Liver (tissue), 9 donors: ENCODE measurements around the gene DLGAP5. TPM values are rescaled to one million over a fixed set of nuclear protein-coding genes. Genes with fewer than 3 reads are reported as not detected.

Source experiments
- DNase-seq: peaks from one replicate; pipeline ENCODE4 v3.0.0-alpha.2; 2017; ENCODE audit warnings: low spot score
- H3K27ac ChIP-seq, 2 donors: one replicate each; pipeline ENCODE4 v1.7.0; 2013; ENCODE audit warnings: inconsistent platforms in 2 of 2, low read length in 2 of 2, control low read depth in 1 of 2, low read depth in 1 of 2, mild to moderate bottlenecking in 1 of 2
- H3K27me3 ChIP-seq, 4 donors: one replicate each; pipeline versions ENCODE4 v1.6.1 to v1.7.0; 2013; ENCODE audit warnings: low read length in 3 of 4, inconsistent platforms in 1 of 4, mild to moderate bottlenecking in 1 of 4, moderate library complexity in 1 of 4; ENCODE audit not compliant: control insufficient read depth in 4 of 4, insufficient read depth in 4 of 4
- H3K36me3 ChIP-seq, 4 donors: one replicate each; pipeline versions ENCODE4 v1.6.1 to v1.7.0; 2013; ENCODE audit warnings: low read length in 3 of 4, mild to moderate bottlenecking in 3 of 4, low read depth in 1 of 4, moderate library complexity in 1 of 4; ENCODE audit not compliant: control insufficient read depth in 4 of 4, insufficient read depth in 3 of 4
- H3K4me1 ChIP-seq, 4 donors: one replicate each; pipeline versions ENCODE4 v1.6.1 to v1.7.0; 2013; ENCODE audit warnings: low read length in 3 of 4, mild to moderate bottlenecking in 3 of 4, moderate library complexity in 1 of 4; ENCODE audit not compliant: control insufficient read depth in 4 of 4, insufficient read depth in 4 of 4
- H3K4me3 ChIP-seq, 3 donors: one replicate each; pipeline versions ENCODE4 v1.6.1 to v1.7.0; 2013; ENCODE audit warnings: low read length in 3 of 3, control low read depth in 1 of 3, low read depth in 1 of 3, mild to moderate bottlenecking in 1 of 3
- H3K9ac ChIP-seq, 2 donors: one replicate each; pipeline ENCODE4 v1.7.0; 2013; ENCODE audit warnings: low read length in 2 of 2, mild to moderate bottlenecking in 2 of 2, moderate library complexity in 2 of 2, control low read depth in 1 of 2, low read depth in 1 of 2
- H3K9me3 ChIP-seq, 4 donors: one replicate each; pipeline versions ENCODE4 v1.6.1 to v1.7.0; 2013; ENCODE audit warnings: low read length in 3 of 4; ENCODE audit not compliant: control insufficient read depth in 4 of 4
- ATF3 ChIP-seq: IDR thresholded peaks from 2 replicates; pipeline ENCODE4 v1.6.1; 2016; ENCODE audit warnings: antibody characterized with exemption
- EGR1 ChIP-seq, 2 donors: IDR thresholded peaks; 2 replicates each; pipeline ENCODE4 v1.6.1; 2016 to 2018; ENCODE audit warnings: antibody characterized with exemption in 2 of 2, low read depth in 2 of 2
- FOXA1 ChIP-seq: IDR thresholded peaks from 2 replicates; pipeline ENCODE4 v1.6.1; 2016; ENCODE audit warnings: antibody characterized with exemption
- FOXA2 ChIP-seq: IDR thresholded peaks from 2 replicates; pipeline ENCODE4 v1.6.1; 2016; ENCODE audit warnings: antibody characterized with exemption
- GABPA ChIP-seq, 2 donors: IDR thresholded peaks in 1 of 2; conservative IDR thresholded peaks in 1 of 2; 2 replicates each; pipeline ENCODE4 v1.6.1; 2016; ENCODE audit warnings: antibody characterized with exemption in 2 of 2, mild to moderate bottlenecking in 1 of 2, moderate library complexity in 1 of 2
- HNF4A ChIP-seq, 2 donors: conservative IDR thresholded peaks; 2 replicates each; pipeline ENCODE4 v1.6.1; 2016; ENCODE audit warnings: antibody characterized with exemption in 2 of 2, mild to moderate bottlenecking in 2 of 2
- HNF4G ChIP-seq: IDR thresholded peaks from 2 replicates; pipeline ENCODE4 v1.6.1; 2016; ENCODE audit warnings: antibody characterized with exemption
- JUND ChIP-seq, 2 donors: IDR thresholded peaks; 2 replicates each; pipeline ENCODE4 v1.6.1; 2016; ENCODE audit warnings: antibody characterized with exemption in 2 of 2
- MAX ChIP-seq: IDR thresholded peaks from 2 replicates; pipeline ENCODE4 v1.6.1; 2016; ENCODE audit warnings: antibody characterized with exemption
- NR2F2 ChIP-seq: IDR thresholded peaks from 2 replicates; pipeline ENCODE4 v1.6.1; 2016; ENCODE audit warnings: antibody characterized with exemption
- RAD21 ChIP-seq, 2 donors: IDR thresholded peaks; 2 replicates each; pipeline ENCODE4 v1.6.1; 2016; ENCODE audit warnings: antibody characterized with exemption in 2 of 2, mild to moderate bottlenecking in 2 of 2
- REST ChIP-seq: IDR thresholded peaks from 2 replicates; pipeline ENCODE4 v1.6.1; 2016; ENCODE audit warnings: antibody characterized with exemption, mild to moderate bottlenecking
- RXRA ChIP-seq, 2 donors: IDR thresholded peaks; 2 replicates each; pipeline ENCODE4 v1.6.1; 2017 to 2018; ENCODE audit warnings: antibody characterized with exemption in 2 of 2, mild to moderate bottlenecking in 1 of 2
- SP1 ChIP-seq: IDR thresholded peaks from 2 replicates; pipeline ENCODE4 v1.6.1; 2018; ENCODE audit warnings: antibody characterized with exemption, mild to moderate bottlenecking
- TAF1 ChIP-seq: conservative IDR thresholded peaks from 2 replicates; pipeline ENCODE4 v1.6.1; 2016; ENCODE audit warnings: antibody characterized with exemption, mild to moderate bottlenecking
- YY1 ChIP-seq: IDR thresholded peaks from 2 replicates; pipeline ENCODE4 v1.6.1; 2016; ENCODE audit warnings: antibody characterized with exemption, mild to moderate bottlenecking
- ZBTB33 ChIP-seq: IDR thresholded peaks from 2 replicates; pipeline ENCODE4 v1.6.1; 2016; ENCODE audit warnings: antibody characterized with exemption
- WGBS: extraction: QIAGEN DNeasy Blood & Tissue Kit; methylation state at CpG from one replicate; pipeline ENCODE4 v1.1.7; 2013; 5-methylcytosine and 5-hydroxymethylcytosine counted together
- polyA plus RNA-seq, 2 donors: library from polyadenylated mRNA; stranded (reverse) in 1 of 2; unstranded in 1 of 2; fragments of 200-250 nt in 1 of 2; fragments of >200 nt in 1 of 2; fragmentation: Nextera tagmentation in 1 of 2; extraction: Ambion mirVana in 1 of 2; gene quantifications; one replicate each; pipeline versions ENCODE4 v1.2.1 to v1.2.3, GENCODE V29; 2013 to 2015
- total RNA-seq, 2 donors: library from RNA; depleted of rRNA; stranded (reverse); fragments of >200 nt; gene quantifications; one replicate each; pipeline ENCODE4 v1.2.3, GENCODE V29; 2014
- TF ChIP-seq, protein P1 (sequence below): fragments of 150-350 bp; IDR thresholded peaks from 2 replicates; pipeline ENCODE4 v1.5.1; 2017; ENCODE audit warnings: improper control_type of control experiment, low read depth, low read length; ENCODE audit not compliant: missing input control
- donor health status: healthy.
- donor health status: healthy.
- donor health status: healthy.
- donor health status: healthy.
- donor health status: healthy.

Gene DLGAP5, protein sequence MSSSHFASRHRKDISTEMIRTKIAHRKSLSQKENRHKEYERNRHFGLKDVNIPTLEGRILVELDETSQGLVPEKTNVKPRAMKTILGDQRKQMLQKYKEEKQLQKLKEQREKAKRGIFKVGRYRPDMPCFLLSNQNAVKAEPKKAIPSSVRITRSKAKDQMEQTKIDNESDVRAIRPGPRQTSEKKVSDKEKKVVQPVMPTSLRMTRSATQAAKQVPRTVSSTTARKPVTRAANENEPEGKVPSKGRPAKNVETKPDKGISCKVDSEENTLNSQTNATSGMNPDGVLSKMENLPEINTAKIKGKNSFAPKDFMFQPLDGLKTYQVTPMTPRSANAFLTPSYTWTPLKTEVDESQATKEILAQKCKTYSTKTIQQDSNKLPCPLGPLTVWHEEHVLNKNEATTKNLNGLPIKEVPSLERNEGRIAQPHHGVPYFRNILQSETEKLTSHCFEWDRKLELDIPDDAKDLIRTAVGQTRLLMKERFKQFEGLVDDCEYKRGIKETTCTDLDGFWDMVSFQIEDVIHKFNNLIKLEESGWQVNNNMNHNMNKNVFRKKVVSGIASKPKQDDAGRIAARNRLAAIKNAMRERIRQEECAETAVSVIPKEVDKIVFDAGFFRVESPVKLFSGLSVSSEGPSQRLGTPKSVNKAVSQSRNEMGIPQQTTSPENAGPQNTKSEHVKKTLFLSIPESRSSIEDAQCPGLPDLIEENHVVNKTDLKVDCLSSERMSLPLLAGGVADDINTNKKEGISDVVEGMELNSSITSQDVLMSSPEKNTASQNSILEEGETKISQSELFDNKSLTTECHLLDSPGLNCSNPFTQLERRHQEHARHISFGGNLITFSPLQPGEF
- total RNA-seq (10 to 100 TPM in 1 of 2 donors, under 1 TPM in 1; under 0.01 to 42.5 TPM), polyA plus RNA-seq (under 1 TPM; 0.47 to 0.93 TPM)

DNA sequence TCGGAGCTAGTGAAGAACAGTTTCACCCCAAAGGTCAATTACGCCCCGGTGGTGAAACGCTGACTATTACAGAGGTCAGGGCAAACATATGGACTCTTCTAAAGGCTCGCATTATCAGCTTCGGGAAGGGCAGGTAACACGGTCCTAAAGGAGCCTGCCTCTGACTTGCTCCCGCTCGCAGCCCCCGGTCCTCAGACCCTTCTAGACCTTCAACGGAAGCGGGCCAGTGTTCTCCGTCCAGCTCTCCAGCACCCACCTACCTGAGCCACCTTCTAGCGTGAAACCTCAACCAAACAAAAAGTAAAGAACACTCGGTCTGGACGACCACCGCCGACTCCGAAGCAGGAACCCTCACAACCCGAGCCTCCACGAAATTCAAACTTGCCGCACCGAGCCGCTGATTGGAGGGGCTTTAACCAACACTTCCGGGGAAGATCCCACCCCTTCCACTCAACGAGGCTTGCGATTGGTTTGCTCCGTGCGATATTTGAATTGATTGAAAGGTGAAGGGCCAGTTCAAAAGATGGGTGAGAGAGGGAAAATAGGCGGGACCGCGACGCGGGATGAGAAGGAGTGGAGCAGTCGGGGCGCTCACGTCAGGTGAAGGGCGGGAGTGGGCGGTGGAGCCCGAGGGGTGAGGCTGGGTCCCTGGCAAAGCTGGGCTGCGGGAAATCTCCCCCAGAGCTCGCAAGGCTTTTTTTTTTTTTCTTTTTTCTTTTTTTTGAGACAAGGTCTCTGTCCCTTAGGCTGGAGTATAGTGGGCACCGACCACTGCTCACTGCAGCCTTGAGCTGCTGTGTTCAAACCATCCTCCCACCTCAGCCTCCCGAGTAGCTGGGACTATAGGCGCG is at the start of gene DLGAP5:
Gene DLGAP5, minus strand, starts transcription at position 383 of the 851 bp plus-strand sequence. CDS start 2,406 bp downstream, outside the sequence.
- Histone ChIP-seq H3K27ac (no peak within 1 kb of the TSS), H3K9ac (peak within 1 kb of the TSS in 1 of 2 donors; percentile 40), H3K36me3 (no peaks in the 10 kb centered on the region), H3K9me3 (no peaks in the 10 kb centered on the region), H3K4me1 (peaks cover 0 to 10% (median 6%) of the 10 kb centered on the region in 4 donors), H3K27me3 (no peaks in the 10 kb centered on the region), H3K4me3 (peak within 1 kb of the TSS; percentile 50 to 64 (median 51))
- DNase-seq: peak; percentile 92
- 4% methylated on average over 46 of the region's 46 CpGs for WGBS
- TF ChIP-seq HNF4A (conservative IDR thresholded peaks at IDR 0.05) (peak in 1 of 2 donors; percentile 10), ZBTB33 (no peak), YY1 (no peak), RAD21 (IDR thresholded peaks at IDR 0.05) (no peak), RXRA (IDR thresholded peaks at IDR 0.05) (no peak), FOXA1 (no peak), TAF1 (no peak), EGR1 (IDR thresholded peaks at IDR 0.05; ENCODE audit: low read depth in 2 of 2) (peak in 1 of 2 donors; percentile 46), MAX (no peak), SP1 (peak; percentile 53), HNF4G (no peak), REST (no peak), JUND (IDR thresholded peaks at IDR 0.05) (no peak), FOXA2 (no peak), ATF3 (no peak), GABPA (IDR thresholded peaks at IDR 0.05 in 1 of 2, conservative IDR thresholded peaks at IDR 0.05 in 1 of 2) (peak; percentile 66 to 91), NR2F2 (peak; percentile 26)
- TF ChIP-seq, protein P1, sequence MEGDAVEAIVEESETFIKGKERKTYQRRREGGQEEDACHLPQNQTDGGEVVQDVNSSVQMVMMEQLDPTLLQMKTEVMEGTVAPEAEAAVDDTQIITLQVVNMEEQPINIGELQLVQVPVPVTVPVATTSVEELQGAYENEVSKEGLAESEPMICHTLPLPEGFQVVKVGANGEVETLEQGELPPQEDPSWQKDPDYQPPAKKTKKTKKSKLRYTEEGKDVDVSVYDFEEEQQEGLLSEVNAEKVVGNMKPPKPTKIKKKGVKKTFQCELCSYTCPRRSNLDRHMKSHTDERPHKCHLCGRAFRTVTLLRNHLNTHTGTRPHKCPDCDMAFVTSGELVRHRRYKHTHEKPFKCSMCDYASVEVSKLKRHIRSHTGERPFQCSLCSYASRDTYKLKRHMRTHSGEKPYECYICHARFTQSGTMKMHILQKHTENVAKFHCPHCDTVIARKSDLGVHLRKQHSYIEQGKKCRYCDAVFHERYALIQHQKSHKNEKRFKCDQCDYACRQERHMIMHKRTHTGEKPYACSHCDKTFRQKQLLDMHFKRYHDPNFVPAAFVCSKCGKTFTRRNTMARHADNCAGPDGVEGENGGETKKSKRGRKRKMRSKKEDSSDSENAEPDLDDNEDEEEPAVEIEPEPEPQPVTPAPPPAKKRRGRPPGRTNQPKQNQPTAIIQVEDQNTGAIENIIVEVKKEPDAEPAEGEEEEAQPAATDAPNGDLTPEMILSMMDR: no peak
